ENCODE results near the gene TMEM51.
"Not testable (repeated sequence)": the region's sequence is repeated elsewhere in the genome, so short reads cannot be mapped to it uniquely, and the experiment has no call there.

The TMEM51 gene

DNA sequence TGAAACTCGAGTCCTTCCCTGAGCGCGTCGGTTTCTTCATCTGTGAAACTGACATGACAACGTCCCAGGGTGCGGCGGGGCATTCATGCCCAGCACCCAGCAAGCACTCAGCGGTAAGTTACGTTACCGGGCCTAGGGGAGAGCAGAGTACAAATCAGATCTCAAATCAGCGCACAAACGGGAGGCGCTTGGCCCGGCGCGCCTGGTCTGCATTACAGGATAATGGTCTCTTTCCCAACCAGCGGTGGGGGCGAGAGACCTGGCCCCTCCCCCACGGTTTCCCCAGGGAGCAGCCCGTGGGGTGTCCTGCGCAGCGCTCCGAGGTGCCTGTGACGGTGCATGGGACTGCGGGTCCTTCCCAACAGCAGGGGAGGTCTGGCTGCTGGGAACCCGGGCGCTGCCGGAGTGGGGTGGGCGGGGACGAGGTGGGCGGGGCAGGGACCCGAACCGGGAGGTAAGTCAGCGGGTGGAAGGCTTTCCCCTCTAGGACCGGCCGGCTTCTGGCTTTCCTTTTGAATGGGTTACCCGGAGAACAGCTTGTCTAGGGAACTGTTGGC is 1.0 kb downstream of the TMEM51 start:
- DNase-seq (ENCODE audit: low spot score): no peak

DNA sequence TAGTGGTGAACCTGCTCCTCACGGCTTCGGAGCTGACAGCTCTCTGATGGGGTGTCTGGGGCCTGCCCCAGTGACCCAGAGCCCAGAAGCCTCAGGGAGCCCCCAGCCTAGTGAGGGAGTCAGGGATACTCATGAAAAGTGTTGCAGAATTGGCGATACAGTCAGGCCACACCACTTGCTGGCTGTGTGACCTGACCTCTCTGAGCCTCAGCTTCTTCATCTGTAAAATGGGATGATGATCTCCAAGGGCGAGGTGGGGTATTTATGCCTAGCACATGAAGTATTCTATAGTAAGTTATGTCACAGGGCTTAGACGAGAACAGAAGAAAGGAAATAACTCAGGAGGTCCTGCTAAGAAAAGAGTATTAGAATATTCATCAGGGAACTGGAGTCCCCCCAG is 1.6 kb downstream of the TMEM51 start:
- DNase-seq (ENCODE audit: low spot score): no peak

DNA sequence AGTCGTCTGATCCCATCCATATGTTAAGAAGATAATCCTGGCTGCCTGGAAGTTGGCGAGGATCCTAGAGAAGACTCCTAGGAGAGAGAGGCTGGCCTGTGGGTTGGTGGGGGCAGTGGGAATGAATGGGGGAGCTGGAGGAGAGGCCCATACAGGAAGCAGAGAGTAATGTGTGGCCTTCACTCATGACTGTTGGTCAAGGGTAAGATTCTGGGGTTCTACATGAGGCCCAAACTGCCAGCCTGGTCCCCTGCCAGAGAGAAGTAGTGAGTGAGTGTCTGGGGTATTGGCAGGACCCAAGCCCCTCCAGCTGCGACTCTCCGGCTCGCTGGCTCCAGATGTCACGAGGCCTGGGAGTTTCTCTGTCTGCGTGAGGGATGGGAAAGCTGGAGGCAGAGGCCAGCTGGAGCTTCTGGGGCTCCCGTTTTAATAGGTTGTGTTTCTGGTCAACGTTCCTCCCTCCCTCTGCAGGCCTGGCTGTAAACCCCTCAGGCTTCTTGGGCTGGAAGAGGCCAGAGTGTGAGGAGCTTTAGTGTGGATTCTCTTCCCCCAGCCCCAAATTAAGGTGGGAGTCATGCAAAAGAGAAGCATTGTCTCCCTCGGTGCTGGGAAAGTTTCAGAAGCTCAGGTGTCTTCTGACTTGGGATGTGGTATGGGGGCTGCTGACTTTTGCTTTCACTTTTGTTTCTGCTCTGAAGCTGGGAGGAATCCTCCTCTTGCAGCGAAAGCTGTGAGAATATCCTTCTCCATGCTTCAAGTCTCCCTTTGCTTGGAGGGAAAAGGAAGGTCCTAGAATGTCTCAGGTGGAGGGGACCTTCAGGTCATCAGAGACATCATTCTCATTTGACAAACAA is 2.6 kb downstream of the TMEM51 start:
- no peak for DNase-seq (ENCODE audit: low spot score)

DNA sequence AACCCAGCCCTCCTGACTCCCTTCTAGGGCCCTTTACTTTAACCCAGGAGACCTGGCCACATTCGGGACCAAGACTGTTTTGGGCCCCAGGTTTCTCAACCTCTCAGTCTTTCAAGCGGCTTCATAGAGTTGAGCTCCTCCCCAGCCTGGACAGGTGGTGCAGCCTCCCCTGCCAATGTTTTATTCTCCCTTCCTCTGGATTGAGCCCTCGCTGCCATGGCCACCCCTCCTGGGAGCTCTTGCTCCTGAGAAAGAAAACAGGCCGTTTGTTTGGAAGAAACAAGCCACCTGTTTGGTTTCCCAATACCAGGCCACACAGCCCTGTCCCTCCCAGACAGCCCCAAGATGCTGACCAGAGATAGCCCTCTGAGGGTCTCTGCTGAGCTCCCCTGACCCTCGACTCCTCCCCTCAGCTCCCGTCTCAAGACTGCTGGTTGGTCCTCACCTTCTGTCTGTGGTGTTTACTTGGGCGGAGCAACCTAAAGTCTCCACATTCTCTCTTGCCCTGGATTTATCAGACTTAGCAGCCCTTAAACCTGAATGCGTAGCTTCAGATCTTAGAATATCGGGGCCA is 3.3 kb downstream of the TMEM51 start:
- DNase-seq (ENCODE audit: low spot score): no peak

DNA sequence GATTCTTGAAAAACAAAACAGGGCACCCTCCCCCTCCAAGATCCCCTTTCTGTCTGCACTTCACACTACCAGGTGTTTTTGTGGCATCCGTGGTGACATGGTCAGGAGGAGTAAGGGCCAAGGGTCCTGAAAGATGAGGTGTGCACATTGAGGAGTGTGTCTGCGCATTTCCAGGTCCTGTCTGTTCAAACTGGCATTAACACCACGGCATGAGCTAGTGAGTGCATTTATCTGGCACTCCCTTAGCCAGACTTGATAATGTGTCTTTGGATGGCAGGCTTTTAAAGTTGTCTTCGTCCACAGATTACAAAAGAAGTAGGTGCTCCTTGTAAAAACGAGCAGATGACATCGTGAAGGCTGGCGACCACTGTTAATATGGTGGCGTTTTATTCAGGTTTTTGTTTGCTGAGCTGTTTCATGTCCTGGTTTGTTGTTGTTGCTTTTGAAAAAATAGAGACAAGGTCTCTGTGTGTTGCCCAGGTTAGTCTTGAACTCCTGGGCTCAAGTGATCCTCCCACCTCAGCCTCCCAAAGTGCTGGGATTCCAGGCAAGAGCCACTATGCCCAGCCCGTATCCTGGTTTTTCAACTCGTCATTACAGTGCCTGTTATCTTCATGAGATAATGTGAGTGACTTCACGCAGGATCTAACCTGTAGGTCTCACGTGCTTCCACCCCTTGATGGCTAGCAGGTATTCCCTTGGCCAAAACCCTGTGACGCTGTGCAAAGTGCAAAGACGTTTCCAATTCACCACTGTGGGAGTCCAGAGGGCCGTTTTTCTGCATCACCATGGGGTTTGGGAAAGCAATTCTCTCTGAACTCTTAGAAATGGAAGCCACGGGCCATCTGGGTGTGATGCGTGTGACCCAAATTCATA is 4.2 kb downstream of the TMEM51 start:
- DNase-seq (ENCODE audit: low spot score): no peak

DNA sequence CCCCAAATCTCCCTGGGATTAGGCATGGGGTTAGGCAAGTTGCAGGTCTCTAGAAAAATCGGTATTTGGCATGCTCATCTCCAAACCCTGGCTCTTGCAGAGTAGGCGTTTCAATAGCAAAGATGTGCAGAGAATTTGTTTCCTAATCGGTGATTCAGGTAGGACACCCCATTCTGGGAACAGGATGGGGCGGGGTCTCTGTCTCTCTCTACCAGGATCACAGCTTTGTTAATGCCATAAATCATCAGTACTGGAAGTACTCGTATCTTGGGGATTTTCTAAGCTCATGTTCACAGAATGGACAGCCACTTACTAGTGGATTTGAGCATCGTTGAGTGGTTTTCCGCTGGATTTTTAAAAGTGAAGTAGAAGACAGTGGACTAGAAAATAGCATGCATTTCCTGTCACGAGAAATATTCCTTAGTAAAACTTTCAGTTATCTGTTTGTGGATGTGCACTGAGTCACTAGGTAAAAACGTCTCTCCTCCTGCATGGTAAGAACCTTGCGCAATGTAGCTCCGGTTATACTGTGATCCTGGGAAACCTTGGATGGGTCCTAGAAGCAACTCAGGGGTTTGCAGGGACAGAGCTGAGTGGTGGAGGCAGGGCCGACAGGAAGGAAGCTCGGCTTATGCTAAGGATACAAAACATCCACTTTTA is 5.1 kb downstream of the TMEM51 start:
- DNase-seq (ENCODE audit: low spot score): no peak

DNA sequence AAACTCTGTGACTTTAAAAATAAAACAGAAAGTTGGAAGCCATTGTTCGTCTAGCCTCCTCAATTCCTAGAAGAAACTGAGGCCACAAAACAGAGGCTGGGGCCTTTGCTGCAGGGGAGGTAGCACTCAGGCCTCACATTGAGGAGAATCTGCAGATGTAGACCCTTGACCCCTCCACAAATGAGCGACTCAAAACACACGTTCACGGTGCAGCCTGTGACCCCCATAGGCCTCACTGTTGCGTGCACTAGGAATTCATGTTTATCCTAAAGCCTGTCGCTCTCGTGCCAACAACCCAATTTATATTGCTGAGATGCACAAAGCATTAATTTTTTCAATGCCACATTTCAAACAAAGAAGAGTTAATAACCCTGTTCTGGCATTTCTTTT is 5.6 kb downstream of the TMEM51 start:
- no peak for DNase-seq (ENCODE audit: low spot score)

DNA sequence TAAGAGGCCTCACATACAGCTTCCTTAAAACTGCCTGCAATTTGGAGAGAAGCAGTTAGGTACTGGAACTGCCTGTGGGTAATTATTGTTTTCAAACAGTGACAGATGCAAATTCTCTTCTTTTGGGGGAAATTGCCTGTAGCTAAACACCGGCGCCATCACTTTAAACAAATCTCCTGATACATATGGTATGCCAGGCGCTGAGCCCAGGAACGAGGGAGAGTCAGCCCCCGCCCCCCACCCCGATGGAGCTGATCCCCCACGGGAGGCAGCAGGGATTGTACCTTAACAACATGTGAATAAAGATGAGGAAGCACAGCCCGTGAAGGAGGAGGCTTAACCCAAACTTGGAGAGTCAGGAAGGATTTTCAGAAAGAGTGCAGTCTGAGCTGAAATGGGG is 7.1 kb downstream of the TMEM51 start:
- no peak for DNase-seq (ENCODE audit: low spot score)

DNA sequence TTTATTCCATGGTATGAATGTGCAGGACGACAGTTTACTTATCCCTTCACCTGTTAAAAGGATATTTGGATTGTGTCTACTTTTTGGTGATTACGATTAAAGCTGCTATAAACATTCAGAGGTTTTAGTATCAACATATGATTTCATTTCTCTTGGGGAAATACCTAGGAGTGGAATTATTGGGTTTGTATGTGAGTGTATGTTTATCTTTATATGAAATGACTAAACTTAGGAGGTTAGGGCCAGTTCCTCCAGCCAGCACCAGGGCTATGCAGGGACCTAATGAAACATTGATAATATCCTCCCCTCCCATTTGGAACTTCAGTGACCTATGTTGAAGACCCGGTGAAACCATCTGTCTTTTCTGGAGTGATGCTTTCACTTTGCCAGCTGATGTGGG is 13.8 kb downstream of the TMEM51 start:
- DNase-seq (ENCODE audit: low spot score): no peak

DNA sequence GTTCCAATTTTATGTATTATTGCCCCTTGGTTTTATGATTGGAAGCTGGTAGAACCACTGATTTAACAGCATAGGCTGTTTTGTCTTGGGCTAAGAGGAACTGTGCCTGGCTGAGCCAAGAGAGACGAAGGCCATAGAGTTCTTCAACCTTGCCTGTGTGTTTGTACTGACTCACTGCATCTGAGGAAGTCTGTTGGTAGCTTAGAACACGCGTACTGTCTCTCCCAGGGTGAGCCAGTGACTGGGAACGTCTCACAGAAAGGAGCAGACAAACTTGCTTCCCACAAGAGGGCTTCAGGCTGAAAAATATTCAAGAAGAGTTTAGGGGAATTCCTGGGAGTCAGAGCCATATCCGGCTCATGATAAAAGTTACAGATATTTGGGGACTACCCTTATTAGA is 14.9 kb downstream of the TMEM51 start:
- DNase-seq (ENCODE audit: low spot score): no peak

DNA sequence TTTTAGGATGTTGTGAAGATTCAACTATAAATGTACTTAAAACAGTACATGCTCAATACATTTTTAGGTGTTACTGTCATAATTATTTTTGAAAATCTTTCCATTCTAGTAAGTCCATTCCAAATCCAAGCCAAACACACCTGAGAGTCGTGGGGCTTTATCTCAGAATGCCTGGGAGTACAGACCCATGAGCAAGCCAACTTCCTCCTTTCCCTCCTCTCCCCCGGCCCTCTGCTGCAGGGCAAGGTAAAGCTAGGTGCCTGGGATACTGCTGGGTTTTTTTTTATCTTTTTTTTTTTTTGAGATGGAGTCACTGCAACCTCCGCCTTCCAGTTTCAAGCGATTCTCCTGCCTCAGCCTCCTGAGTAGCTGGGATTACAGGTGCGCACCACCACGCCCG is 16.5 kb downstream of the TMEM51 start:
- DNase-seq (ENCODE audit: low spot score): no peak

DNA sequence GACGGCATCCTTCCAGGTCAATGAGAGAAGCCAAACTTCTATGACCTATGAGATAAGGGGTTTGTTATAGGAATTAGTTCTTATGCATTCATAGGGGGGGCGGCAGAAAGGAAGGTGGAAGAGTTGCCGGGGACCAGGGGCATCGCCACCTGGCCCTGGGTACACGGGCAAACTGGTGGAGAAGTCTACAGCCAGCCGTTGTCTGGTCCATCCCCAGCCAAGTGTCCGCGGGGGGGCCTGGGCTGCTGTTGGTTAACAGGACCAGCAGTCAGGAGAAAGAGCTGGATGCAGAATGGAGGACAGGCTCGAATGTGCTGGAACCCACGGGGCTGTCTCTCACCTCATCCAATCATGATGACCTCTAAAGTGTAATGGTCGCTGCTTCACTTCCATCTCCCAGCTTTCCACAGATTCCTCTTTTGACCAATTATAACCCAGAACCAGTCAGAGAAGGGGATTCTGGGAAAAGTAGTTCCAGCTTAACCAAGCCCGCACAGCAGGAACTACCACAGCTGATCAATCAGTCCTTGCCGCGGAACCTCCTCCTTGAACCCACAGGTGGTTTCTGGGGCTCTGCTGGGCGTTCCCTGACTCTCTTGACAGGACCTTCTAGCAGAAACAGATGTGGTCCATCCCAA is 17.8 kb downstream of the TMEM51 start:
- DNase-seq (ENCODE audit: low spot score): no peak

DNA sequence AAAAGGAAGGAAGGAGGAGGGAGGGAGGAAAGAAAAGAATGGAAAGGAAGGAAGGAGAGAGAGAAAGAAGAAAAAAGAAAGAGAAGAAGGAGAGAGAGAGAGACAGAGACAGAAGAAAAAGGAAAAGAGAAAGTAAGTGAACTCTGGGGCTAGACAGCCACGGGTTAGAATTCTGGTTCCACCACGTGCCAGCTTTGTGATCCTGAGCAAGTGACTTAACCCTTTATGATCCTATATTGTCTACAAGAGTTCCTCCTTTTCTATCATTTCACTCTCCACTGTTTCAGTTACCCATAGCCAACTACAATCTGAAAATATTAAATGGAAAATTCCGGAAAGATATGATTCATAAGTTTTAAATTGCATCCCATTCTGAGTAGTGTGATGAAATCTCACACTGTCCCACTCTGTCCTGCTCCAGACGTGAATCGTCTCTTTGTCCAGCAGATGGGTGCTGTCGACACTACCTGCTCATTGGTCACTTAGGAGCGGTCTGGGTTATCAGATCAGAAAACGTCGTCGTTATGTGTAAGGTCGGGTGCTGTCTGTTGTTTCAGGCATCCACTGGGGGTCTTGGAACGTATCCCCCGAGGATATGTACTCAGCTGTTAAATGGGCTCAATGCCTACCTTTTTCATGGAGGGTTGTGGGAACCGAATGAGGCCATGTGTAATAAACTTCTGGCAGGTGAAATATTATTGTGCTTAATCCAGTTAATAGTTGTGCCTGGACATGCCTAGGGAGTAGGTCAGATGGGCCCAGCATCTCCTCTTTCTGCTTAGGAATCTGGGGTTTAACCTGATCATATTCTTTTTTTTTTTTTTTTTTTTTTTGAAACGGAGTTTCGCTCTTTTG is 19.1 kb downstream of the TMEM51 start:
- no peak for DNase-seq (ENCODE audit: low spot score)

DNA sequence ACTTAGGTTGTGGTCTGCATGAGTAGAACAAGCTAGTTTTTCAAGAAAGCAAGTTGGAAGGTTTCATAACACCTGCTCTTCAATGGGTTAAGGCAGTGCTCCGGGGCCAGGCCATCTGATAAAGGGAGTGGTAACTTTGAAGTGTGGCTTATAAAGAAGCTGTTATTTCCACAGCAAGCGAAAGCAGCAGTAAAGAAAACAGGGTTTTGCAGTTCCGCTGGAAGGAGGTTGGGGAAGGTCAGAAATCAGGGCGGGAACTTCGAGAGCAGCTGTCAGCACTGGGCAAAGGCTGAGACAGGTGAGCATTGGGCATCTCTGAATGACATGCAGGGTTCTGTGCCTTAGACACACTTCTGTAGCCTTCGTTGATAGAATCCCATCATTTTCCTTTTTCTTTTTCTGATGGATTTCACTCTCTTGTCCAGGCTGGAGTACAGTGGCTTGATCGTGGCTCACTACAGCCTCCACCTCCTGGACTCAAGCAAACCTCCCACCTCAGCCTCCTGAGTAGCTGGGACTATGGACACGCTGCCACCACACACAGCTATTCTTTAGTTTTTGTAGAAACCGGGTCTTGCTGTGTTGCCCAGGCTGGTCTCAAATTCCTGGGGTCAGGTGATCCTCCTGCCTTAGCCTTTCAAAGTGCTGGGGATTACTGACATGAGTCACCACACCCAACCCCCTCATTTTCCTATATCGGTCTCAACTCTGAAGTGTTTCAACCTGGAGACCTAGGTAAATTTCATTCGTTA is 20.5 kb downstream of the TMEM51 start:
- no peak for DNase-seq (ENCODE audit: low spot score)

DNA sequence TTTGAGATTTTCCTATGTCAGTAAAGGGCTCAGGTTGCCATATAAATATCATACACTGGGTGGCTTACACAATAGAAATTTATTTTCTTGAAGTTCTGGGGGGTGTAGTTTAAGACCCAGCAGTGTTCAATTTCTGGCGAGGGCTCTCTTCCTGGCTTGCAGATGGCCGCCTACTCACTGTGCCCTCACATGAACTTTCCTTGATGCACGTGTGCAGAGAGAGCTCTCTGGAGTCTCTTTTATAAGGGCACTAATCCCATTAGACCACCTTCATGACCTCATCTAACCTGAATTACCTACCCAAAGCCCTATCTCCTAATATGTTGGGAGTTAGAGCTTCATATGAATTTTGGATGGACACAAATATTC is 21.1 kb downstream of the TMEM51 start:
- DNase-seq (ENCODE audit: low spot score): no peak

DNA sequence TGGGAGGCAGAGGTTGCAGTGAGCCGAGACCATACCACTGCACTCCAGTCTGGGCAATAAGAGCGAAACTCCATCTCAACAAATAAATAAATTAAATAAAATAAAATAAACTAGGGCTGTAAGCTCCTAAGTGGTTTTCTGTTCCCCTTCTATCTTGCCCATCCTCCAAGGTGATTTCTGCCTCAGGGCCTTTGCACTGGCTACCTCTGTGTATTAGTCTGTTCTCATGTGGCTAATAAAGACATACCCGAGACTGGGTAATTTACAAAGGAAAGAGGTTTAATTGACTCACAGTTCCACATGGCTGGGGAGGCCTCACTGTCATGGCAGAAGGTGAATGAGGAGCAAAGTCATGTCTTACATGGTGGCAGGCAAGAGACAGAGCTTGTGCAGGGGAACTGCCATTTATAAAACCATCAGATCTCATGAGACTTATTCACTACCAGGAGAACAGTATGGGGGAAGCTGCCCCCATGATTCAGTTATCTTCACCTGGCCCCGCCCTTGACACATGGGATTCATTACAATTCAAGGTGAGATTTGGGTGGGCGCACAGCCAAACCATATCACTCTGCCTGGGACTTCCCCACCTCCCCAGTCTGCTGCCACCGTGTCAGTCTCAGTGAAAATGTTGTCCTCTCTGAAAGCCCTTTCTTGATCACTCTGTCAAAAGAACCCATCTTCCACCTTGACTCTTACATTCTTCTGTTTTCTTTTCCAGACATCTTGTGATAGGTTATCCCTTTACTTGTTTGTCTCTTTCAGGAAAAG is 22.0 kb downstream of the TMEM51 start:
- not testable (repeated sequence) for DNase-seq (ENCODE audit: low spot score)

DNA sequence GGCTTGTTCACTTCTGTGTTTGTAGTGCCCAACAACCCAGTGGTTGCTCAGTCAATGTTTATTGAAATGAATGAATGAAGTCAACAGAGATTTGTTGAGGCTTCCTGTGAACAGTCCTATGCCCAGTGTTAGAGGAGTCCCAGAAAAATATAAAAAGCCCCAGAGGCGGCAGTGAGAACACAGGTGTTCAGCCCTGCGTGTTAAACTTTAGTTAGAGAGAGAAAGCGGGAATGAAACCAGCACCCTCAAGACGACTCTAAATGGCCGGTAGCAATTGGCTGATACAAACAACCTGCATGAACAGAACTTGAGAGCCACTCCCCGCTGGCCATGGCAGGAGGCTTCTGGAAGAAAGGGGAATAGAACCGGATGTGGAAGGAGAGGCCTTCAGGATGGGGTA is 22.6 kb downstream of the TMEM51 start:
- DNase-seq (ENCODE audit: low spot score): no peak

DNA sequence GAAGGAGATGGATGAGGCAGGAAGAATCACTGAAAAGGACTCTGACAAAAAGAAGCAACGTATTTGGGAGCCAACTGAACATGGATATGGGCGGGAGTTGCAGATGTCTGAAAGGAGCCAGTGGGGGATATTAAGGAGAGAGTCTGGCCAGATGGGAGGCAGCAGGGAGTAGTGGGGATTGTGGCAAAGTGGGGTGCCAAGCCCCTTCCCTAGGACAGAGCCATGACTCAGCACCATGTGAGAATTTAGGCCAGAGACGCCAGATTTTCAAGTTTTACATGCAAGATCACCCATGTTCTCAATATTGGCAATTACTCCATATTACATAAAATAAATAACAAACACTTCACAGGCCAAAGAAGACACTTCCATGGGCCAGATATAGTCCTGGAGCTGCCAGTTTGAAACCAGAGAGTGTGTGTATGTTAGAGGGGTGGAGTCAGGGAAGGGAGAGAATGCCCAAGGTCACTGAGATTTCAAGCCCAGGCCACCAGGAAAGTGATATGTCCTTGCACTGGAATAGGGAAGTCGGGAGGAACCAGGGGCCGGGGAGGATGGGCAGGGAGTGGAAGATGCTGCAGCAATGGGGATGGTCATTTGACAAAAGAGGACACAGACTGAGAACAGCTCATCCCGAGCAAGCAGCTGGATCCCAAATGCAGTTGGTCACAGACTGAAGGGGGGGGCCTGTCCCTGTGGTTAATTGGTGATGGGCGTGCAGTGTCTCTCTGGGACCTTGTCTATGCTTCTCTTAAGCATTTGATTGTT is 23.5 kb downstream of the TMEM51 start:
- no peak for DNase-seq (ENCODE audit: low spot score)

Data from RKO (cell line).